K562 (cell line): ENCODE data around the gene GUCA2B. TPM values are rescaled to one million over a fixed set of nuclear protein-coding genes. Genes with fewer than 3 reads are reported as not detected.

ENCODE experiments used
- ATAC-seq: fragments of 200-7000 bp; cut with Tn5 transposase; 3 replicates; pipeline ENCODE4 v1.9.1; 2020; ENCODE audit warnings: moderate library complexity
- Bru-seq: library from RNA; stranded (reverse); fragments of 400-500 nt; gene quantifications from one replicate; lab custom pipeline; 2021; lab: Mats Ljungman, UMichigan
- BruChase-seq, 2 experiments: library from RNA; stranded (reverse); fragments of 400-500 nt; gene quantifications; one replicate each; lab custom pipeline; 2021; lab: Mats Ljungman, UMichigan
- BruUV-seq: library from RNA; stranded (reverse); fragments of 400-500 nt; replicated peaks from 2 replicates; lab custom pipeline; 2021; lab: Mats Ljungman, UMichigan
- CTCF ChIA-PET: fragments of 300-600 bp; formaldehyde crosslinking; extraction: SDS; loops from one replicate; lab custom pipeline; 2021; ENCODE audit warnings: low intra/inter-chr PET ratio; lab: Yijun Ruan, JAX
- POLR2A ChIA-PET: fragments of 300-600, 350-650 bp; sonication (Branson Sonifier 250); formaldehyde crosslinking; extraction: SDS; loops from one replicate; lab custom pipeline; 2021; ENCODE audit warnings: antibody characterized with exemption, inconsistent platforms; lab: Yijun Ruan, JAX
- DNase-seq, 4 experiments: peaks; one replicate each; pipeline versions ENCODE4 v3.0.0 to v3.0.0-alpha.2; 2011 to 2018; ENCODE audit warnings: low spot score in 3 of 4, mixed read lengths in 3 of 4; ENCODE audit errors: extremely low read depth in 1 of 4
- FAIRE-seq: peaks from 2 replicates; lab custom pipeline; 2011; peaks lifted over from hg19 to GRCh38; lab: Jason Lieb, UNC
- H2AFZ ChIP-seq: 2 replicates; pipeline ENCODE4 v1.6.0; 2011; ENCODE audit warnings: low read depth, low read length, control low read depth, inconsistent platforms
- H3K27ac ChIP-seq: fragments of 200-600 bp; 3 replicates; pipeline ENCODE4 v1.8.0; 2011; ENCODE audit warnings: low read depth, mild to moderate bottlenecking, control low read depth, inconsistent platforms, low read length, moderate library complexity, mixed read lengths; ENCODE audit errors: extremely low read depth
- H3K27me3 ChIP-seq, 2 experiments: fragments of 300-600 bp in 1 of 2; 2 replicates in 1 of 2; 3 replicates in 1 of 2; pipeline versions ENCODE4 v1.6.0 to v1.8.0; 2011; ENCODE audit warnings: inconsistent platforms in 2 of 2, low read length in 2 of 2, mild to moderate bottlenecking in 1 of 2, mixed read lengths in 1 of 2, moderate library complexity in 1 of 2; ENCODE audit not compliant: control insufficient read depth in 2 of 2, insufficient read depth in 2 of 2
- H3K36me3 ChIP-seq: fragments of 300-600 bp; 3 replicates; pipeline ENCODE4 v1.8.0; 2011; ENCODE audit warnings: mild to moderate bottlenecking, low read length, inconsistent platforms; ENCODE audit not compliant: control insufficient read depth, insufficient read depth
- H3K4me1 ChIP-seq, 2 experiments: fragments of 200-600 bp in 1 of 2; replicated peaks in 1 of 2; 2 replicates in 1 of 2; 3 replicates in 1 of 2; pipeline versions ENCODE4 v1.5.1 to v1.8.0; 2011; ENCODE audit warnings: inconsistent platforms in 2 of 2, low read length in 2 of 2, mild to moderate bottlenecking in 1 of 2, mixed read lengths in 1 of 2, moderate library complexity in 1 of 2; ENCODE audit not compliant: control insufficient read depth in 2 of 2, insufficient read depth in 2 of 2
- H3K4me2 ChIP-seq: 2 replicates; pipeline ENCODE4 v1.6.1; 2011; ENCODE audit warnings: low read length, control low read depth, inconsistent platforms, mixed read lengths; ENCODE audit not compliant: insufficient read depth
- H3K4me3 ChIP-seq: fragments of 200-600 bp; sonication (generic), shearing (Covaris generic); 2 replicates; pipeline ENCODE4 v1.5.1; 2016; ENCODE audit warnings: control low read depth, inconsistent platforms
- H3K79me2 ChIP-seq: fragments of 200-600 bp; 3 replicates; pipeline ENCODE4 v1.8.0; 2011; ENCODE audit warnings: low read length, inconsistent platforms; ENCODE audit not compliant: control insufficient read depth, insufficient read depth
- H3K9ac ChIP-seq, 2 experiments: 2 replicates each; pipeline versions ENCODE4 v1.6.0 to v1.6.1; 2011; ENCODE audit warnings: low read depth in 2 of 2, low read length in 2 of 2, control low read depth in 1 of 2, inconsistent platforms in 1 of 2, mild to moderate bottlenecking in 1 of 2, mixed read lengths in 1 of 2; ENCODE audit not compliant: insufficient read depth in 1 of 2
- H3K9me1 ChIP-seq: one replicate; pipeline ENCODE4 v1.6.0; 2011; ENCODE audit warnings: inconsistent platforms, mild to moderate bottlenecking, low read length, moderate library complexity; ENCODE audit not compliant: control insufficient read depth, insufficient read depth
- H3K9me3 ChIP-seq: replicated peaks from 2 replicates; pipeline ENCODE4 v1.5.1; 2011; ENCODE audit warnings: low read depth, low read length, inconsistent platforms; ENCODE audit not compliant: control insufficient read depth, insufficient read depth
- H4K20me1 ChIP-seq: replicated peaks from 2 replicates; pipeline ENCODE4 v1.6.1; 2011; ENCODE audit warnings: low read length, inconsistent platforms, mixed read lengths; ENCODE audit not compliant: control insufficient read depth, insufficient read depth
- DPF2 ChIP-seq: fragments of 450-650 bp; IDR thresholded peaks from 2 replicates; pipeline ENCODE4 v1.6.1; 2016
- ELF4 ChIP-seq: fragments of 450-650 bp; formaldehyde crosslinking; IDR thresholded peaks from 2 replicates; pipeline ENCODE4 v1.4.0; 2022; ENCODE audit warnings: missing genetic modification characterization
- FOXJ2 ChIP-seq: fragments of 200-800 bp; sonication (Bioruptor generic); IDR thresholded peaks from 2 replicates; pipeline ENCODE4 v1.6.1; 2016; ENCODE audit warnings: missing genetic modification characterization, missing compliant biosample characterization
- GTF2F1 ChIP-seq: IDR thresholded peaks from 2 replicates; pipeline ENCODE4 v1.6.1; 2011; ENCODE audit warnings: low read depth, low read length, improper control_type of control experiment
- NONO ChIP-seq, 2 experiments: fragments of 200-400 bp in 1 of 2; fragments of 450-650 bp in 1 of 2; formaldehyde crosslinking in 1 of 2; IDR thresholded peaks; 2 replicates each; pipeline ENCODE4 v1.6.1; 2017; ENCODE audit warnings: low read depth in 2 of 2, mild to moderate bottlenecking in 2 of 2, moderate library complexity in 2 of 2, low read length in 1 of 2
- PCBP2 ChIP-seq: fragments of 200-400 bp; formaldehyde crosslinking; IDR thresholded peaks from 2 replicates; pipeline ENCODE4 v1.6.1; 2018; ENCODE audit warnings: low read length, low read depth, mild to moderate bottlenecking, moderate library complexity; ENCODE audit not compliant: poor library complexity, severe bottlenecking
- PTBP1 ChIP-seq: fragments of 200-400 bp; formaldehyde crosslinking; IDR thresholded peaks from 2 replicates; pipeline ENCODE4 v1.6.1; 2017; ENCODE audit warnings: low read depth, low read length
- SIN3A ChIP-seq, 2 experiments: fragments of 150-350 bp in 1 of 2; IDR thresholded peaks; 2 replicates each; pipeline ENCODE4 v1.6.1; 2011 to 2016; ENCODE audit warnings: borderline replicate concordance in 2 of 2, low read depth in 2 of 2, low read length in 2 of 2, mild to moderate bottlenecking in 2 of 2, moderate library complexity in 2 of 2; ENCODE audit not compliant: control insufficient read depth in 1 of 2
- SMAD4 ChIP-seq: fragments of 250-450 bp; sonication (Bioruptor Pico); conservative IDR thresholded peaks from 2 replicates; pipeline ENCODE4 v1.8.0; 2021; ENCODE audit warnings: inconsistent platforms, mild to moderate bottlenecking, moderate library complexity
- TCF7 ChIP-seq: sonication (generic); IDR thresholded peaks from 2 replicates; pipeline ENCODE4 v1.6.1; 2016; ENCODE audit warnings: antibody characterized with exemption, borderline replicate concordance
- TSC22D4 ChIP-seq: fragments of 450-650 bp; IDR thresholded peaks from 2 replicates; pipeline ENCODE4 v1.6.1; 2016; ENCODE audit warnings: missing genetic modification characterization, missing biosample characterization, control low read depth
- ZBED1 ChIP-seq: IDR thresholded peaks from 2 replicates; pipeline ENCODE4 v1.6.1; 2014
- ZKSCAN8 ChIP-seq: fragments of 200-800 bp; sonication (Bioruptor generic); IDR thresholded peaks from 2 replicates; pipeline ENCODE4 v1.6.1; 2016; ENCODE audit warnings: missing genetic modification characterization, missing compliant biosample characterization
- WGBS: fragments of 100-300 bp; shearing (Covaris generic); methylation state at CpG from one replicate; pipeline ENCODE4 v1.1.6; 2016; ENCODE audit warnings: low coverage, mixed read lengths; ENCODE audit not compliant: insufficient coverage; ENCODE audit errors: missing lambda C conversion rate; 5-methylcytosine and 5-hydroxymethylcytosine counted together
- in situ Hi-C: fragments of 300-500 bp; cut with MboI; formaldehyde crosslinking; loops from 4 replicates; pipeline ENCODE4 v1.15.0; 2018; ENCODE audit warnings: inconsistent platforms, mixed read lengths
- intact Hi-C: fragments of 100-400 bp; cut with micrococcal nuclease; formaldehyde crosslinking; loops from 2 replicates; pipeline ENCODE4 v1.14.2; 2022
- long read RNA-seq, 3 experiments: library from polyadenylated mRNA in 2 of 3; library from RNA in 1 of 3; unstranded in 2 of 3; stranded (forward) in 1 of 3; transcript quantifications; one replicate each; pipeline ENCODE4 v2.0.0, GENCODE V29; 2019 to 2022
- polyA minus RNA-seq, 3 experiments: library from RNA; depleted of rRNA, polyadenylated mRNA; stranded (reverse); fragments of >200 nt; gene quantifications; 2 replicates each; pipeline ENCODE4 v1.2.3, GENCODE V29; 2011
- polyA plus RNA-seq, 8 experiments: library from polyadenylated mRNA; depleted of rRNA in 4 of 8; stranded (reverse) in 5 of 8; unstranded in 3 of 8; fragments of >200 nt; fragmentation: Nextera tagmentation in 2 of 8; fragmentation: Illumina TruSeq in 1 of 8; extraction: Ambion mirVana in 2 of 8; extraction: Trizol in 1 of 8; gene quantifications; 2 replicates each; pipeline versions ENCODE4 v1.2.1 to v1.2.3, GENCODE V29; 2011 to 2014; ENCODE audit warnings: inconsistent platforms in 1 of 8, missing spikeins in 1 of 8
- total RNA-seq, 7 experiments: library from RNA; depleted of rRNA in 6 of 7; stranded (reverse); fragments of >200 nt in 6 of 7; fragmentation: Illumina TruSeq in 2 of 7; extraction: Trizol in 2 of 7; gene quantifications; 2 replicates each; pipeline versions ENCODE4 v1.2.1 to v1.2.3, GENCODE V29; 2011 to 2021; ENCODE audit warnings: low replicate concordance in 1 of 7
- TF ChIP-seq, protein P1 (sequence below): fragments of 250-450 bp; sonication (Bioruptor Pico); IDR thresholded peaks from 2 replicates; pipeline ENCODE4 v1.5.0; 2021; ENCODE audit warnings: mild to moderate bottlenecking, borderline replicate concordance

Gene GUCA2B
- total RNA-seq (2011; cell fraction: chromatin; rRNA removed; ENCODE audit: low replicate concordance) = not detected in 2 replicates
- not detected in 2 replicates for total RNA-seq (2011; cell fraction: nucleolus; rRNA removed)
- total RNA-seq (2011; cell fraction: nucleoplasm; rRNA removed) = not detected in 2 replicates
- total RNA-seq (2014; rRNA removed) (not detected in 2 replicates), total RNA-seq (2014; rRNA removed; fragmentation: Illumina TruSeq; extraction: Trizol) (not detected in 2 replicates), total RNA-seq (2015; rRNA removed; fragmentation: Illumina TruSeq; extraction: Trizol) (not detected in 2 replicates), total RNA-seq (2021) (not detected in 2 replicates), polyA plus RNA-seq (2011; rRNA removed) (not detected in 2 replicates), polyA plus RNA-seq (2014; fragmentation: Illumina TruSeq; extraction: Trizol) (not detected in 2 replicates), polyA plus RNA-seq (2014; fragmentation: Nextera tagmentation; extraction: Ambion mirVana) (not detected), polyA plus RNA-seq (2014; rRNA removed) (not detected in 2 replicates), polyA minus RNA-seq (2011; rRNA and poly(A)+ RNA removed) (not detected in 2 replicates), Bru-seq, nascent RNA (not detected), BruChase-seq, experiment 1, labeled RNA remaining after a 2-hour chase (not detected), BruChase-seq, experiment 2, labeled RNA remaining after a 6-hour chase (not detected)
- polyA plus RNA-seq (2011; cell fraction: cytosol; rRNA removed) = not detected in 2 replicates
- polyA plus RNA-seq (2011; cell fraction: nucleus; rRNA removed) = not detected in 2 replicates
- not detected in 2 replicates for polyA plus RNA-seq (2012)
- not detected in 2 replicates for polyA minus RNA-seq (2011; cell fraction: cytosol; rRNA and poly(A)+ RNA removed)
- not detected in 2 replicates for polyA minus RNA-seq (2011; cell fraction: nucleus; rRNA and poly(A)+ RNA removed)
- long read RNA-seq, experiment 1 = 0 reads
- long read RNA-seq, experiment 2 = 0 reads
- long read RNA-seq, experiment 3 = 0 reads

GRCh38 chr1:42152907-42153600 lies at the start of gene GUCA2B:
Gene GUCA2B (plus strand): TSS chr1:42153410. CDS start chr1:42153451, 41 bp downstream.
- no peak for FAIRE-seq
- CTCF ChIA-PET = no interaction called here
- no peak for TF ChIP-seq ZKSCAN8 (CRISPR knock-in tag)
- no peak for TF ChIP-seq TSC22D4 (tag)
- TF ChIP-seq, protein P1, sequence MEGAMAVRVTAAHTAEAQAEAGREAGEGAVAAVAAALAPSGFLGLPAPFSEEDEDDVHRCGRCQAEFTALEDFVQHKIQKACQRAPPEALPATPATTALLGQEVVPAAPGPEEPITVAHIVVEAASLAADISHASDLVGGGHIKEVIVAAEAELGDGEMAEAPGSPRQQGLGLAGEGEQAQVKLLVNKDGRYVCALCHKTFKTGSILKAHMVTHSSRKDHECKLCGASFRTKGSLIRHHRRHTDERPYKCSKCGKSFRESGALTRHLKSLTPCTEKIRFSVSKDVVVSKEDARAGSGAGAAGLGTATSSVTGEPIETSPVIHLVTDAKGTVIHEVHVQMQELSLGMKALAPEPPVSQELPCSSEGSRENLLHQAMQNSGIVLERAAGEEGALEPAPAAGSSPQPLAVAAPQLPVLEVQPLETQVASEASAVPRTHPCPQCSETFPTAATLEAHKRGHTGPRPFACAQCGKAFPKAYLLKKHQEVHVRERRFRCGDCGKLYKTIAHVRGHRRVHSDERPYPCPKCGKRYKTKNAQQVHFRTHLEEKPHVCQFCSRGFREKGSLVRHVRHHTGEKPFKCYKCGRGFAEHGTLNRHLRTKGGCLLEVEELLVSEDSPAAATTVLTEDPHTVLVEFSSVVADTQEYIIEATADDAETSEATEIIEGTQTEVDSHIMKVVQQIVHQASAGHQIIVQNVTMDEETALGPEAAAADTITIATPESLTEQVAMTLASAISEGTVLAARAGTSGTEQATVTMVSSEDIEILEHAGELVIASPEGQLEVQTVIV (CRISPR knock-in tag) = no peak
- no peak for TF ChIP-seq PCBP2
- TF ChIP-seq PTBP1 = no peak
- no peak for TF ChIP-seq FOXJ2 (tag)
- TF ChIP-seq SIN3A (IDR thresholded peaks at IDR 0.05; ENCODE audit: borderline replicate concordance in 2 of 2, control insufficient read depth in 1 of 2, low read depth in 2 of 2, low read length in 2 of 2) = no peak
- no peak for TF ChIP-seq ELF4 (CRISPR knock-in tag)
- TF ChIP-seq SMAD4 = no peak
- TF ChIP-seq DPF2 = no peak
- TF ChIP-seq TCF7 = no peak
- TF ChIP-seq GTF2F1 = no peak
- TF ChIP-seq NONO (IDR thresholded peaks at IDR 0.05; ENCODE audit: low read depth in 2 of 2, low read length in 1 of 2) = no peak
- TF ChIP-seq ZBED1 = no peak
- TF ChIP-seq, all 486 proteins: peak for 0
- Histone ChIP-seq H4K20me1 (no peaks in the 10 kb centered on the region; the same call in none of the 2 replicates), H3K27me3 (peaks cover 26 to 66% of the 10 kb centered on the region in 2 experiments; a peak in 4 of 5 replicates), H3K4me2 (no peak within 1 kb of the TSS), H3K9me3 (no peaks in the 10 kb centered on the region), H3K4me3 (no peak within 1 kb of the TSS), H3K9me1 (no peaks in the 10 kb centered on the region), H3K79me2 (no peaks in the 10 kb centered on the region), H3K36me3 (no peaks in the 10 kb centered on the region), H3K9ac (no peak within 1 kb of the TSS), H3K27ac (no peak within 1 kb of the TSS), H3K4me1 (peaks cover 0 to 5% of the 10 kb centered on the region in 2 experiments; a peak in 1 of 5 replicates), H2AFZ (no peak within 1 kb of the TSS)
- BruUV-seq = no TSS peak
- POLR2A ChIA-PET = interaction anchor here (0.6 kb wide), 1 partner anchor 11 kb away, joined by 4 read pairs; no protein-coding TSS in a partner anchor
- ATAC-seq (no peak), DNase-seq (no peak)
- intact Hi-C loops = no loop called here
- in situ Hi-C loops = no loop called here
- WGBS = 3% methylated on average over 12 of the region's 12 CpGs
